GM19328 (cell line): ENCODE data around the gene STX5.
"Not testable (repeated sequence)": the region's sequence is repeated elsewhere in the genome, so short reads cannot be mapped to it uniquely, and the experiment has no call there.

Source experiments
- ATAC-seq: cut with Tn5 transposase; IDR thresholded peaks from one replicate; pipeline ENCODE4 v1.9.1; 2021; ENCODE audit warnings: mild to moderate bottlenecking, moderate library complexity; ENCODE audit not compliant: unreplicated experiment

Gene STX5

GRCh38 chr11:62831520-62832335 is at the start of gene STX5:
Gene STX5, minus strand, starts transcription at chr11:62832051. Its CDS starts 808 bp downstream, at chr11:62831243.
- ATAC-seq, result peak; percentile 89

- ATAC-seq, result peak; percentile 61
Measured at GRCh38 chr11:62880803-62881578, 49.1 kb upstream of the STX5 start, which contains the start of gene SLC3A2. Gene SLC3A2, plus strand, starts transcription at chr11:62880896. Its CDS starts 128 bp downstream, at chr11:62881024.

- ATAC-seq, result peak; percentile 27
Measured at GRCh38 chr11:62880231-62880802, 48.5 kb upstream of the STX5 start.

GRCh38 chr11:62879235-62879978 is 47.6 kb upstream of the STX5 start:
- no peak for ATAC-seq

GRCh38 chr11:62876712-62877111 is 44.9 kb upstream of the STX5 start:
- no peak for ATAC-seq

GRCh38 chr11:62875698-62876478 is 44.0 kb upstream of the STX5 start:
- no peak for ATAC-seq

- ATAC-seq, result no peak
Measured at GRCh38 chr11:62874851-62875250, 43.0 kb upstream of the STX5 start.

- no peak for ATAC-seq
Measured at GRCh38 chr11:62865635-62866034, 33.8 kb upstream of the STX5 start.

GRCh38 chr11:62863687-62864335 is 32.0 kb upstream of the STX5 start:
- ATAC-seq, result no peak

- not testable (repeated sequence) for ATAC-seq
Measured at GRCh38 chr11:62861564-62862192, 29.8 kb upstream of the STX5 start.

GRCh38 chr11:62860835-62861563 is 29.1 kb upstream of the STX5 start:
- ATAC-seq, result no peak

GRCh38 chr11:62859281-62859703 is 27.4 kb upstream of the STX5 start:
- not testable (repeated sequence) for ATAC-seq

- ATAC-seq, result no peak
Measured at GRCh38 chr11:62858201-62858600, 26.4 kb upstream of the STX5 start.

- ATAC-seq, result no peak
Measured at GRCh38 chr11:62857541-62857982, 25.7 kb upstream of the STX5 start.

- no peak for ATAC-seq
Measured at GRCh38 chr11:62856333-62856895, 24.6 kb upstream of the STX5 start.

- peak; percentile 85 for ATAC-seq
Measured at GRCh38 chr11:62855571-62856332, 23.9 kb upstream of the STX5 start.
